ENCODE results near the gene GCK. TPM values are rescaled to one million over a fixed set of nuclear protein-coding genes. Genes with fewer than 3 reads are reported as not detected.

GCK gene
- total RNA-seq, 1 donor from 2014 or later: 5.9 TPM

Other genes with a start within 250 kb of the GCK start
- gene SPDYE1, start 191.5 kb downstream of the GCK start, total RNA-seq: not detected in 2 replicates
- gene DBNL, start 144.7 kb downstream of the GCK start, total RNA-seq: 68.0 and 68.3 TPM in 2 replicates
- gene PGAM2, start 123.9 kb downstream of the GCK start, total RNA-seq: 1.8 and 2.5 TPM in 2 replicates
- 33.3 and 33.8 TPM in 2 replicates for gene POLM, start 106.9 kb downstream of the GCK start, total RNA-seq
- gene AEBP1, start 85.1 kb downstream of the GCK start, total RNA-seq: 52.2 and 57.5 TPM in 2 replicates
- 95.4 and 104 TPM in 2 replicates for gene POLD2, start 65.9 kb downstream of the GCK start, total RNA-seq
- gene MYL7, start 48.1 kb downstream of the GCK start, total RNA-seq: 1.5 and 1.7 TPM in 2 replicates
- gene YKT6, start 11.5 kb upstream of the GCK start, total RNA-seq: 79.2 and 82.5 TPM in 2 replicates
- 9.3 and 12.2 TPM in 2 replicates for gene CAMK2B, start 136.2 kb upstream of the GCK start, total RNA-seq

Data from progenitor cell of endocrine pancreas (in vitro differentiated cells).